ENCODE data around the gene BICDL2.

Gene BICDL2

GRCh38 chr16:3030222-3031212, 6.2 kb downstream of the BICDL2 start:
- Histone ChIP-seq H3K4me1 (ENCODE audit: control insufficient read depth, insufficient read depth, low read length) (peaks cover 5% of the 10 kb centered on the region), H3K36me3 (ENCODE audit: control insufficient read depth in 2 of 2, insufficient read depth in 1 of 2, low read length in 2 of 2) (peaks cover 0 to 19% of the 10 kb centered on the region in 2 experiments; a peak in 1 of 3 replicates), H3K4me3 (ENCODE audit: low read depth, low read length) (no peak overlapping the region), H3K9me3 (ENCODE audit: control insufficient read depth, insufficient read depth, low read depth, low read length) (no peaks in the 10 kb centered on the region), H3K27ac (ENCODE audit: extremely low read depth, low read depth, low read length) (no peak overlapping the region)
- POLR2A ChIA-PET: interaction anchor here (0.6 to 3.1 kb wide), 10 partner anchors 9 to 104 kb away, joined by 3 to 51 read pairs (median 5); partner anchors contain the start of genes HCFC1R1, THOC6, TNFRSF12A and ZNF213
- CTCF ChIA-PET: interaction anchor here (0.6 to 9.2 kb wide), 17 partner anchors 9 to 1087 kb away, joined by 3 to 149 read pairs (median 9); partner anchors contain the start of genes BICDL2, HCFC1R1, THOC6 and TNFRSF12A
- TF ChIP-seq GLIS1 (tag by site-specific recombination; IDR thresholded peaks at IDR 0.05) (no peak), ZNF16 (tag by site-specific recombination; IDR thresholded peaks at IDR 0.05; ENCODE audit: low read depth) (peak; percentile 85), ZNF768 (tag by site-specific recombination; IDR thresholded peaks at IDR 0.05) (no peak), ZNF621 (tag by site-specific recombination; IDR thresholded peaks at IDR 0.05) (no peak)

GRCh38 chr16:3029491-3030221, 7.1 kb downstream of the BICDL2 start:
- H3K4me3 ChIP-seq (ENCODE audit: low read depth, low read length): no peak overlapping the region

GRCh38 chr16:3028716-3029319, 7.9 kb downstream of the BICDL2 start:
- Histone ChIP-seq H3K4me1 (ENCODE audit: control insufficient read depth, insufficient read depth, low read length) (peaks cover 5% of the 10 kb centered on the region), H3K36me3 (ENCODE audit: control insufficient read depth in 2 of 2, insufficient read depth in 1 of 2, low read length in 2 of 2) (peaks cover 0 to 22% of the 10 kb centered on the region in 2 experiments; a peak in 1 of 3 replicates), H3K9me3 (ENCODE audit: control insufficient read depth, insufficient read depth, low read depth, low read length) (no peaks in the 10 kb centered on the region), H3K27ac (ENCODE audit: extremely low read depth, low read depth, low read length) (no peak overlapping the region), H3K4me3 (ENCODE audit: low read depth, low read length) (no peak overlapping the region)
- ChIA-PET CTCF (interaction anchor here (0.6 to 9.2 kb wide), 16 partner anchors 10 to 379 kb away, joined by 3 to 149 read pairs (median 6); partner anchors contain the start of genes BICDL2, MMP25 and TNFRSF12A), POLR2A (interaction anchor here (0.6 to 11.9 kb wide), 16 partner anchors 9 to 182 kb away, joined by 3 to 247 read pairs (median 7); partner anchors contain the start of genes KREMEN2, MMP25, PAQR4 and TNFRSF12A)
- TF ChIP-seq ZBTB44 (tag by site-specific recombination; IDR thresholded peaks at IDR 0.05) (peak; percentile 66), ZNF148 (tag by site-specific recombination; IDR thresholded peaks at IDR 0.05; ENCODE audit: borderline replicate concordance) (no peak)

More at GRCh38 chr16:3029491-3030221, 7.1 kb downstream of the BICDL2 start:
- TF ChIP-seq ZBTB7A (tag by site-specific recombination; IDR thresholded peaks at IDR 0.05; ENCODE audit: low read depth) (no peak), ZNF692 (tag by site-specific recombination; IDR thresholded peaks at IDR 0.05) (no peak), ZNF112 (tag by site-specific recombination; IDR thresholded peaks at IDR 0.05) (no peak), PRDM1 (tag by site-specific recombination; IDR thresholded peaks at IDR 0.05) (no peak), ZNF626 (tag by site-specific recombination; IDR thresholded peaks at IDR 0.05) (no peak), BCL11A (tag by site-specific recombination; IDR thresholded peaks at IDR 0.05; ENCODE audit: low read depth) (no peak), ZNF513 (tag by site-specific recombination; IDR thresholded peaks at IDR 0.05) (no peak), HOXA7 (CRISPR knock-in tag; IDR thresholded peaks at IDR 0.05; ENCODE audit: borderline replicate concordance) (no peak)
- Histone ChIP-seq H3K9me3 (ENCODE audit: control insufficient read depth, insufficient read depth, low read depth, low read length) (no peaks in the 10 kb centered on the region), H3K4me1 (ENCODE audit: control insufficient read depth, insufficient read depth, low read length) (peaks cover 5% of the 10 kb centered on the region), H3K36me3 (ENCODE audit: control insufficient read depth in 2 of 2, insufficient read depth in 1 of 2, low read length in 2 of 2) (peaks cover 0 to 22% of the 10 kb centered on the region in 2 experiments; a peak in 1 of 3 replicates), H3K27ac (ENCODE audit: extremely low read depth, low read depth, low read length) (no peak overlapping the region)
- CTCF ChIA-PET: interaction anchor here (1.0 to 9.2 kb wide), 9 partner anchors 8 to 121 kb away, joined by 3 to 149 read pairs (median 22); partner anchors contain the start of genes BICDL2, HCFC1R1, THOC6 and TNFRSF12A
- POLR2A ChIA-PET: interaction anchor here (0.9 to 11.9 kb wide), 5 partner anchors 10 to 100 kb away, joined by 3 to 247 read pairs (median 4); no protein-coding TSS in a partner anchor

All from HEK293 (cell line).